GM19240 (cell line): ENCODE data around the gene RBBP8NL.

ENCODE experiments used
- DNase-seq: peaks from one replicate; pipeline ENCODE4 v3.0.0; 2011; ENCODE audit warnings: low spot score; ENCODE audit not compliant: insufficient read length

RBBP8NL gene

DNA sequence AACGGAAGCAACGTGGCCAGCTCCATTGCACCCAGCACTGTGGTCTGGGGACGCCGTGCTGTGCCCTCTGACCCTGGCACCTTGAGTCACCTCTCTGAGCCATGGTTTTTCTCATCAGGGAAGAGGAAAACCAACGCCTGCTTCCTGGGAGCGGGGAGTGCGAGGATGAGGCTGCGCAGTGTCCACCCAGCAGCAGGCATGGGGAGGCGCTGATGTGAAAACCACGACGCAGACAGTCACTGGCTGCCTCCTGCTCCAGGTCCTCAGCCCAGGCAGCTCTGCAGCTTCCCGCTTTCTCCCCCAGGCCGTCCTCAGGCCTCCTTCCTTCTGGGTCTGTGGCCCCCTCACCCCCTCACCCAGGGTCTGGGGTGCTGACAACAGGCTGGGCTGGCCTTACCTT lies 34.5 kb upstream of the RBBP8NL start:
- no peak for DNase-seq

DNA sequence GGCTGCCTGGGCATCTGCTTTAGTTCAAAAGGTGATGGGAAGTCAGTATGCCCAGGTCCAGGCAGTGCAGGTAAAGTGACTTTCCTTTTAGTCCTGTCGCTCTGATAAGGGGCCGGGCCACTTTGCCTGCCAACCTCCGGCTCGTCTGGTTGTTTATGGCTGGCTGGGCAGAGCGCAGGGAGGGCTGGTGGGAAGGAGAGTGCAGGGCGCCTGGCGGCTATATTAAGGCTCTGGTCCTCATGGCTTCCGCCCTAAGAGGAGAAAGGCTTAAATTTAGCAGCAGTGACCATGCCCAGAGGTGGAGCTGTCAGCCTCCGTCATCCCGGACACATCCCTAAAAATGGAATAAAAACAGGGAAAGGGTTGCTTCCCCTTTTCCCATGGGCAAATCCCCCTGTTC lies 33.8 kb upstream of the RBBP8NL start:
- no peak for DNase-seq

DNA sequence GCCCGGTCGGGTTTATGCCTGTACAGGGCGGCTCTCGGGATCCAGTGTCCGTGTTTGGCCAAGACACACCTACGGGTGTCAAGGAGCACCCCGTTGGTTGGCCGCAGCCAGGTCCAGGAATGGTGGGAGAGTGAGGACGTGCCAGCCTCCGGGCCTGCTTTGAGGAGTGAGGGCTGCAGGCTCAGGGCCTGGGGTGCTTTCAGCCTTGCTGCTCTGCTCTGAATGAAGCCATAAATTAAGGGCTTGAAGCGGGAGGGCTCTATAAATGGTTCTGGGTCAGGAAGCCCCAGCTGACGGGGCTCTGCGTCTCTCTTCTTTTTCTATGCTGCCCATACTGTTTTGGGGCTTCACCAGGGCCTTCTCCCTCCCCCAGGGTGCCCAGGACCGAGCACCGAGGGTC lies 33.3 kb upstream of the RBBP8NL start:
- DNase-seq, result no peak

DNA sequence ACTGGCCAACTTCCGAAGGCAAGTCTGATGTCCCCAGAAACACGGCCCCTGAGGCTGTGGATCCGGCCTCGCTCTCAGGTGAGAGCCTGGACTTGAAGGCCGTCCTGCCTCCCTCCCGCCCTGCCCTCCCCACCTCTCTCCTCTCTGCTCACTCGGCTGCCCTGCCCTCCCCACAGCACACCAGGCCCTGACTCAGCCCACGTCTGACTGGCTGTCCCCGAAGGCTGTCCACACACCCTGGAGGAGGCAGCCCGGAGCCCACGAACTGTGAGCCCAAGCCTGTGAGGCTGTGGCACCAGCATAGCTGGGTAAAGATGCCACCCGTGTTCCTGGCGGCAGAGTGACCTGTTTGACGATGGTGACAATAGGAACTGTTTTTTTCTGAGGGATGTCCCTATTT lies 32.1 kb upstream of the RBBP8NL start:
- DNase-seq, result no peak

DNA sequence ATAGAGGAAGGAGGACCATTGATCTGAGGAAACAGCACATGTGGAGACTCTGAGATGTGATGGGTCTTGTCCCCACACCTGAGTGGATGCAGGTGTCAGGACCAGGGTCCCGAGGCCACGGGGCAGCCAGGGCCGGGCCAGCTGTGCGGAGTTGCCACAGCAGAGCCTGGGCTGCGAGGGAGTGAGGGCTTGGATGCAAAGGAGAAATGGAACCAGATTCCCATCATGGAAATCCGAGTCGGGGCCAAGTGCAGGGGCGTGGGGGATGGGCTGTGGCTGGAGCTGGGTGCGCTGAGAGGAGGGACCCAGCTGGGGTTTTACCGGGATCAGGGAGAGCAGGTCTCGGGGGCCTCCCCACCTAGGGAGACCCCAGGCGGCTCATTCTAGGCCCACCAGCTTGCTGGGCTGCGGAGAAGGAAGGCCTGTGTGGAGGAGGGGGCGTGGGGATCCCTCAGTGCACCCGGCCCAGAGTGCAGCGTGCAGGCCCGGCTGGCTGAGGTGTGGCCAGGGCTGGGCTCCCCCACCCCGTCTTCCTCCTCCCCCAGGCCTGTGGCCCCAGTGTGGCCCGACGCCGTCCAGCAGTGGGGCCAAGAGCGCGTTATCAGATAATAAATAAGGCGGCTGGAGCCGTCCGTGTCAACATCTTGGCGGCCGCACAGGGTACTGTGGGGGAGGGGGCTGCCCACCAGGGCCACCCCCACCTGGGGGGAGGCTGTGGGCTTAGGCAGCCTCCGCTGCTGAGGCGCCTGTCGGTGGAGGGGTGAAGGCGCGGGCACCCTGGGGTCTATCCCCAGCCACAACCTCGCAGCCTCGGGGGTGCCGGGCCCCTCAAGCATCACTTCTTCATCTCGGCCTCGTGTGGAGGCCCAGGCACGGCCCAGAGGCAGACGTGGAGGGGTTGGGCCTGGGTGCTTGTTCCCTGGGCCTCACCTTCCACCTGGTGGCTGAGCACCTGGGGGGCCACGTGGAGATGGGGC lies 31.2 kb upstream of the RBBP8NL start:
- DNase-seq, result no peak

DNA sequence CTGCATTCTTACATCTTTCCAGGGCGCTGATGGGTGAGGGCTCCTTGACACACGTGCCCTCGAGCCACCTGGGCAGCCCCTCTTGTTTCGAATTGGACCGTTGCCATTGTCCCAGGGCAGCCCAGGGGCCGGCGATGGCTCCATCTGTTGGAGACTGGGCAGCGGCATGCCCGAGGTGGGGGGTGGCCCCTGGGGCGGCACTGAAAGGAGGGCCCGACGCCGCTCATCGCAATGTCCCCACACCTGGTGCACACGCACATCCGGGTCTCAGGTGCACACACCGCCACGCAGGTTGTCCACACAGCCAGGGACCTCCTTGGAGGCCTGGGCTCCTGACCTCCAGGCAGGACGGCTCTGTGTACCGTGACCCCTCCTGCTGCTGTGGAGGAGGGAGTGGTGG lies 30.5 kb upstream of the RBBP8NL start:
- no peak for DNase-seq

DNA sequence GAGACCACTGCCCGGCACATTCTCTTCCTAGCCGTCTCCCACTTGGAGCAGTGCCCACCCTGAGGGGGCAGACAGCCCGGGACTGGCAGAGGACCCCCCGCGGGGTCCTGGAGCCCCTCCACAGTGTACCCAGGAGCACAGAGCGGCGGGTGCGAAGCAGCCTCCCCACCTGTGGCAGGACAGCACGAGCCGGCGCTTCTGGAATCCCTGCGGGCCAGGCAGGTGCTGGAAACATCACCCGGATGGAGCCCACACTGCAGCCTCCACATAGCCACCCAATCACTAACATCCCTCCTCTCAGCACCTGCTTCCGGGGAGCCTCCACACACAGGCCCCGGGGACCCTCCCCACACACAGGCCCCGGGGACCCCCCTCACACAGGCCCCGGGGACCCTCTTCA lies 29.8 kb upstream of the RBBP8NL start:
- no peak for DNase-seq

DNA sequence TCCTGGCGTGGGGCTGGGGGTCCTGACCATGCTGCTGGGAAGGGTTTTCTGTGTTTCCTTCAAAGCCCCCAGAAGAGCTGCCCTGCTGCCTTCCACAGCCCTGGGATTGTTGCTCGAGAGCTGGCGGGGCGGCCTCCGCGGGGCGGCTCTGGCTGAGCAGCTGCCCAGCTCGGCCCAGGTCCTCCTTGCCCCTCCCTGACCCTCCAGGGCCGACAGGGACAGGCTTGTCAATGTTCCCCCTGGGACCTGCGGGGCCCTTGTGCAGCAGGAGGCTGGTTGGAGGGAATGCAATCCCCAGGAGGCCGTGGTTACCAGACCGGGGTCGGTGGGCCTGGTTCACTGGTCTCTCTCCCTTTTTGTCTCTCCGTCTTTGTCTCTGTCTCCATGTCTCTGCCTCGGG lies 28.6 kb upstream of the RBBP8NL start:
- DNase-seq, result no peak

DNA sequence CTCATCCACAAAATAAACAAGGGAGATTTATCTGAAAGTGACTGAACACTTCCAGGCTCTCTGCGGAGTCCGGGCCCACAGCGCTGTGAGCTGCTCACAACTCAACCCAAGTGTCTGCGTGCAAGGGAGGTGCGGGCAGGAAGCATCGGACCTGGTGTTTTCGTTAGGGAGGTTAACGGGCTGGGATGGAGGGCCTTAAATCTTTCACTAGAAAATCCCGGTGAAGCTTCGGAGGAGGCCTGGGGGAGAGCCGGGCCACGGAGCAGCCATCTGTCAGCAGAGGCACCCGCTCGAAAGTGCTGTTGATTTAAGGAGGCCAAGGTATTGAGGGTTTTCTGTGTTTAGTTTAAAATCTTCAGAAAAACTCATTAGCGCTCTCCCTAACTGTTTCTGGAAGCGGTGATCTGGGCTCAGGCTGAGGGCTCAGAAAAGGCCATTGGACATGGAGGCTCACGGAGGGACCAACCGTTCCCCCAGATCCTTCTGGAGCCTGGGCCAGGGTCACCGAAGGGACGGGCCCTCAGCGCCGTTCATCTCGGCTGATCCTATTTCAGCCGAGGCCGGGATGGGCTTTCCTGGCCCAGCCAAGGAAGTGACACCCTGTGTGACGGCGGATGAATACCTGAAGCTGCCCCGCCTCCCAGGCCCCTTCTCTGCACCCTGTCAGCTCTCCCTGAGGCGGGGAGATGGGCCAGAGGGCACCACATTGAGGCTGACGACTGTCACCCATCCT lies 27.7 kb upstream of the RBBP8NL start:
- DNase-seq, result no peak

DNA sequence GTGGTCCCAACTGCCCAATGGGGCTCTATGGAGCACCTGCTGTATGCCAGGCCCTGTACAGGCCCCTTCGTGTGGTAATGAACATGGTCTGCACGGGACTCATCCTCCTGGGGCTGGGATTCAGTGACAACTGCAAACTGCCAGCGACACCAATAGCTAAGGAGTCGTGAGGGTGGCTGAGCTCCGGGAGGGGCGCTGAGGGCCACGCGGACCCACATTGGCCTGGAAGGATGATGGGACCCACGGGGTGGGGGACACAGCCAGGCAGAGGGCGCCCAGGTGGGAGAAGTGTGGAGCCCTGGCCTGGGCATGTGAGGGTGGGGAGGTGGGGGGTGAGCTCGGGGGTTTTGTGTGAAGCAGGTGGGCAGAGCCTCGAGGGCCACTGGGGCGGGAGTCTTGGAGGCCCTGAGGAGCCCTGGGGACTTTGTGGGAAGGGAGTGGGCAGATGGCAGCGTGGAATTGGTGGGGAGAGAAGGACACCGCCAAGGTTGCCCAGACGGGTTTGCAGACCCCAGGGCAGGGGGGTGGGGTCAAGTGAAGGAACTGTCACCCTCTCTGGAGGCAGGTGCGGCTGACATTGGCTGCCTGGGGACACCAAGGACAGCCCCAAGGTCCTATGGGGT lies 26.0 kb upstream of the RBBP8NL start:
- DNase-seq, result no peak

DNA sequence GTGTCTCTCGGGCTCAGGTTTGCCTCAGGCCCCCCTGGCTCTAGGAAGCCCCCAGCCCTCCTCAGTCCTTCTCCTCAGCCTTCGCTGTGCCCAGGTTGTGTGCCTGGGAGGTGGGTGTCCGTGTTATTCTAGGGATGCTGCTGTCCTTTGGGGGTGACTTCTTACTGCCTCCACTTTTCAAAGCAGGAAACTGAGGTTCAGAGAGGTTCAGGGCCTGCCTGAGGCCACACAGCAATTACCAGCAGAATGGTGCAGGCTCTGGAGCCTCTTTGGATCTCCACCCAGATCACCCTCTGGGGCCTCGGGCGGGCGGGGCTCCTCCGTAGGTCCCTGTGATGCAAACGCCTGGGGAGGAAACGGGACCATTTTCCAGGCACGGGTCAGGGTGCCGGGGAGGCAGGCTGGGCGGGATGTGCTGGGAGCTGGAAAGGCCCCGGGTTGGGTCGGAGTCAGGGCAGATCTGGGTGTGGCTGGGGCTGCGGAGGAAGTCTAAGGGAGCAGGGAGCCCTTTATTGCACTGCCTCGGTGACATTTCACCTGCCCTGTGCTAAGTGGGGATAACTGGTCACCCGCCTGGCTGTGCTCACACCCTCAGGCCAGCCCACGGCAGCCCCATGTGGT lies 25.2 kb upstream of the RBBP8NL start:
- DNase-seq, result no peak

DNA sequence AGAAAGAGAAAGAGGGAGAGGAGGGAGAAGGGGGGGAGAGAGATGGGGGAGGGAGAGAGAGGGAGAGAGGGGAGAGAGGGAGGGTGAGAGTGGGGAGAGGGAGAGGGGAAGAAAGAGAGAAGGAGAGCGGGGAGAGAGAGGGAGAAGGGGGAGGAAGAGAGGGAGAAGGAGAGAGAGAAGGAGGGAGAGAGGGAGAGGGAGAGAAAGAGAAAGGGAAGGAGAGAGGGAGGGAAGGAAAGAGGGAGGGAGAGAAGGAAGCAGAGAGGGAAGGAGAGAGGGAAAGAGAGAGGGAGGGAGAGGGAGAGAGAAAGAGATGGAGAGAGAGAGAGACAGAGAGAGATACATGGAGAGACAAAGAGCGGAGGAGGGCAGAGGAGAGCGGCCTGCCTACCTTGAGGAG lies 24.6 kb upstream of the RBBP8NL start:
- DNase-seq, result no peak

DNA sequence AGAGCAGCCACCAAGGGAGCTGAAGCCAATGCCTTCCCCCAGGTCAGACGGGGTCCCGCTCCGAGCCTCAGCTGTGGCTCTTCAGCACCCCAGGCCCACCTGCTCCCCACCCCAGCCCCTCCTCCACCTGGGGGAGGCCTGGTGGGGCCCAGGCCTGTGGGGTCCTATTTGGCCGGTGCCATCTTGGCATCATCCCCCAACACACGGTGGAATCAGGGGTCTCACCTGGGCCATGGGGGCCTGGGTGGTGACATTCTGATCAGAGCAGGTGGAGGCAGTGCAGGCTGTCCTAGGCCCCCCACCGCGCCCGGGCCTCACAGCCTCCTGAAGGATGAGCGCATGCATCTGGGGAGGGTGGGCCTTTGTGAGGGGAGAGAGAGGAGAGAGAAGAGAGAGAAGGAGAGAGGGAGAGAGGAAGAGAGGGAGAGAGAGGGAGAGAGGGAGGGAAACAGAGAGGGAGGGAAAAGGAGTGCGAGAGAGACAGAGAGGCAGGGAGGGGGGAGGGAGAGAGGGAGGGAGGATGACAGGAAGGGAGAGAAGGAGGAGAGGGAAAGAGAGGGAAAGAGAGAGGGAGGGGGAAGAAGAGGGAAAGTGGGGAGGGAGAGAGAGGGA lies 23.9 kb upstream of the RBBP8NL start:
- no peak for DNase-seq

DNA sequence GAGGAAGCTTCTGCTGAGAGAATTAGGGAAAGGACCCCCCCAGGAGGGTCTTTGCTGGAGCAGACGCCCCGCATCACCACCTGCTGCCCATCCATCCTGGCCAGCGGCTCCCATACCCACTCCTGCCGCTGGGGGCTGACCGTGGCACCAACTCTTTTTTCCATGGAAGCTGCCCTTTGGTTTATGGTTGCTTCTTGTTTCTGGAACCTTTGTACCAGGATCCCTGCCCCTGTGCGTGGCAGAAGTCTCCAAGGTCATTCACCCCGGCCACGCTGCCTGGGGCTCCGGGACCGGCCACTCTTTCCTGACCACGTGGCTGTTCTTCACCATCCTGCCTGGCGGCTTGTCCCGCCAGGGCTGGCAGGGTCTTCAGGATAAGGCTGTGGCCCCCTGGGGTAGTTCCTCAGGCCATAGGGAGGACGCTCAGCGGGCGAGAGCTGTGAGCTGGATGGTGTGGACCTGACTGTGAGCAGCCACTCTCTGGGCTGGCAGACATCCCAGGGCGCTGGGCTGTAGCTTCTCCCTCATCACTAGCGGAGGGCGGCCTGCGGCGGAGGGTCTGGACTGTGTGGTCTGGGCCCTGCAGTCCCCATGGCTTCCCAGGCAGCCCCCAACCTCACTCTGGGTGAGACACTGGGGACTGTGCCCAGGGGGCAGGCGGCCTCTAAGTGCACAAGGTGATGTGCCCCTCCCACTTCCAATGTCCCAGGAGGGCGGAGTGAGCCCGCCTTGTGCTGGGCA lies 22.8 kb upstream of the RBBP8NL start:
- no peak for DNase-seq

DNA sequence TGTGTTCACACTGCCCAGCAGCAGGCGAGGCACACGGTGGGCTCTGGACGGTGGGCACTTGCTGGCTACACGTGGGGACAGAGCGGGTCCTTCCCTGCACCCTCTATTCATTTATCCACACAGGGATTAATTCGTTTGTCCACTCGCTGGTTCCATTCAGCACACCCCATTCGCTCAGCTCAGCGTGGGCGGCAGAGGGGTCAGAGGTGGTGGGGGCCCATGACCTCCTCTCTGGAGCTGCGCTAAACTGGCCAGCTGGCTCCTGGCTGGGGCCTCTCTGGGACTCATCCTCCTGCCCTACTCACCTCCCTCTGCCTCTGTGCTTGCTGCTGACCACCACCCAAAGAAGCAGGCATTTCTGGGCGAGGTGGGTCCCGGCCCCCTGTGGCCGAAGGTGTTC lies 21.4 kb upstream of the RBBP8NL start:
- DNase-seq, result no peak

DNA sequence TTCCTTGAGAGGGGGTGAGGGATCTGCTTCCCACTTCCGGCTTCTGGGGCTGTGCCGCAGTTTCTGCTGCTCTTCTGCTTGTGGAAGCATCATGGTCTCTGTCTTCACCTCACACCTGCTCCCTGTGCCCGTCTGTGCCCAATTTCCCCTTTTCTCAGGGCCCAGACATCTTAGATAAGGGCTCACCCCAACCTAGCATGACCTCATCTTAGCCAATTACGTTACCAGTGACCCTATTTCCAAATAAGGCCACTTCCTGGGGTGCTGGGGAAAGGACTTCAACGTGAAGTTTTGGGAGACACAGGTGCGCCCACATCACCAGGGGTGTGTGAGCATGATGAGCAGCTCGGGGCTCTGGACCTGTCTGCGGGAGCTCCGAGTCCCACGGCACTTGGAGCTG lies 20.7 kb upstream of the RBBP8NL start:
- no peak for DNase-seq

DNA sequence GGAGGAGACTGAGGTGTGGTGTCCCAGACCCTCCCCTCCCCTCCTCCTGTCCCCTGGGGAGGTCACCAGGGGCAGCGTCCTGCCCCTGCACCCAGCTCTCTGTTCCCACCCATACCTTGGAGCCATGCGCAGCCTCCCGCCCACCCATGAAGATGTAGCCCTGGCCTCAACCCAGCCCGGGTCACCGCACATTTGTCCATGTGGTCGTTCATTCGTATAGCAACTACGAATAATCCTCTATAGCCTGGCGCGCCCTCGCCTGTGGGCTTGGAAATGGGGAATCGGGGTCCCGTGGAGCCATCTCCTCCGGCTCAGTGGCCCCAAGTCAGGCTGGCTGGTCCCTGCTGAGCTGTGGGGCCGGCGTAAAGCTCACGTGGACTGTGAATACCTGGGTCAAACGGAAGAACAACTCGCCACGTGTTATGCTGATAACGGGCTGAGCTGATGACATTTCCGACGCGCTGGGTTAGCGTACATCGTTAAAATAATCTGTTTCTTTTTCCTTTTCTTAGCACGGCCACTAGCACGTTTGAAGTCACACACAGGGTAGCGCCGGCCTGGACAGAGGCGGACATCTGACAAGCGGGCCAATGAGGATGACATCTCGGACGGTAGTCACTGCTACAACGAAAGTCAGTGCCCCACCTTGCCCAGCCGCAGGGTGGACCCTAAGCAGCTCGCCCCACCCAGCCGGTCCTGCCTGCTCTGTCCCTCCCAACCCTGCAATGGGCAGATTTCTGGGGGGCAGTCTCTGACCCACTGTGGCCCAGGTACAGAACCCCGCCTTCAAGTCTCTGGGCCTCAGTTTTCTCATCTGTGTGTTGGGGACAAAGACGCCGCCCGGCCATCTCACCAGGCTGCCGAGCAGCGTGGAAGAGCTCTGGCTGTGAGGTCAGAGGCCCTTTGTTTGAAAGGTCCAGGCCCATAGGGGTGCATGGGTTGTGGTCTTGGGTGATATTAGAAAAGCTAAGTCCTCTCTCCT lies 19.8 kb upstream of the RBBP8NL start:
- DNase-seq, result no peak

DNA sequence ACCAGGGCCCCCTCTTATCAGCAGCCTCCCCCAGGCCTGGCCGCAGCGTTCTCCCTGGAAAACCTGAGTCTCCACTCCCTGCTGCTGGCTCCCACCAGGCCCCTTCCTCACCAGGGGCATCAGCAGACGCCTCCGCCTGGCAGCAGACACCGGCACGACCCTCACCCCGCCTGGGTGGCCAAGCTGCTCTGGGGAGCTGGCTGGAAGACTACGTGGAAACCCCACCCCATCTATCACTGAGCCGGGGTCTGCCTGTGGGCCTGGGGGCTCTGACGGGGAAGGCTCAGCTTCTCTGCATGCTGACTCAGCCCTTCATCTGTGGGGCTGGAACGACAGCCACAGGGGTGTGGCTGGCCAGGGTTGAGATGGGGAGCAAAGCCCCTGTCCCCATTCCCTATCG lies 19.1 kb upstream of the RBBP8NL start:
- DNase-seq, result no peak

DNA sequence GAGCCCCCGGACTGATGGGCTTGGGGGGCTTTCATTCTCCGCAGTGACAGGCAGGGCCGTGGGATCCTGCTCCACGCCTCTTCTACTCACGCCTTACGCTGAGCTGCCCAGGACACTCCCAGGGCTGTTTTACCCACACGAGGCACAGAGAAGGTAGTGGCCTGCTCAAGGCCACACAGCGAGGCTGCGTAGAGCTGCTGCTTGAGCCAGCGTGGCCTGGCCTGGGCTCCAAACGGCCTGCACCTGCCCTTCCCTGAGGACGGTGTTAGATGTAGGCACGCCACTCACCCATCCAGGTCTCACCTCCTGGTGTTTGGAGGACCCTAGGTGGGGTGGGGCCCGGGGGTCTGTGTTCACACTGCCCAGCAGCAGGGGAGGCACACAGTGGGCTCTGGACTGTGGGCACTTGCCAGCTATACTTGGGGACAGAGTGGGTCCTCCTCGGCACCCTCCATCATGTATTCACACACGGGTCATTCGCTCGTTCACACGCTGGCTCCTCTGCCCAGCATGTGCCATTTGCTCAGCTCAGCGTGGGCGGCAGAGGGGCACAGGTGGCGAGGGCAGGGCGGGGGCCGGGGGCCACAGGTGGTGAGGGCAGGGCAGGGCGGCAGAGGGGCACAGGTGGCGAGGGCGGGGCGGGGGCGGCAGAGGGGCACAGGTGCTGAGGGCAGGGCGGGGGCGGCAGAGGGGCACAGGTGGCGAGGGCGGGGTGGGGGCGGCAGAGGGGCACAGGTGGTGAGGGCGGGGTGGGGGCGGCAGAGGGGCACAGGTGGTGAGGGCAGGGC lies 18.4 kb upstream of the RBBP8NL start:
- no peak for DNase-seq
